Kidney epithelial cell (primary cell): Measurements from ENCODE around the gene CXCL14. TPM values are rescaled to one million over a fixed set of nuclear protein-coding genes. Genes with fewer than 3 reads are reported as not detected.
A peak's percentile ranks its signal among the peaks of the same experiment; 100 is the strongest.

Source experiments
- DNase-seq: peaks from one replicate; pipeline ENCODE4 v3.0.0-alpha.2; 2010; ENCODE audit warnings: low read depth
- H3K27me3 ChIP-seq: 2 replicates; pipeline ENCODE4 v1.6.0; 2011; ENCODE audit warnings: low read length; ENCODE audit not compliant: control insufficient read depth, insufficient read depth
- H3K36me3 ChIP-seq: 2 replicates; pipeline ENCODE4 v1.5.1; 2011; ENCODE audit warnings: low read length; ENCODE audit not compliant: control insufficient read depth, insufficient read depth
- H3K4me3 ChIP-seq: 2 replicates; pipeline ENCODE4 v1.5.1; 2011; ENCODE audit warnings: low read depth, mild to moderate bottlenecking, control low read depth, low read length
- total RNA-seq: library from RNA; depleted of rRNA; stranded (reverse); fragments of >200 nt; gene quantifications from 2 replicates; pipeline ENCODE4 v1.2.3, GENCODE V29; 2015
- TF ChIP-seq, protein P1 (sequence below): IDR thresholded peaks from 2 replicates; pipeline ENCODE4 v1.5.1; 2011; ENCODE audit warnings: mild to moderate bottlenecking, moderate library complexity, low read length, control low read depth, inconsistent platforms; ENCODE audit not compliant: insufficient read depth, poor library complexity, severe bottlenecking

CXCL14 gene
- total RNA-seq, 1 donor from 2014 or later = not detected

DNA sequence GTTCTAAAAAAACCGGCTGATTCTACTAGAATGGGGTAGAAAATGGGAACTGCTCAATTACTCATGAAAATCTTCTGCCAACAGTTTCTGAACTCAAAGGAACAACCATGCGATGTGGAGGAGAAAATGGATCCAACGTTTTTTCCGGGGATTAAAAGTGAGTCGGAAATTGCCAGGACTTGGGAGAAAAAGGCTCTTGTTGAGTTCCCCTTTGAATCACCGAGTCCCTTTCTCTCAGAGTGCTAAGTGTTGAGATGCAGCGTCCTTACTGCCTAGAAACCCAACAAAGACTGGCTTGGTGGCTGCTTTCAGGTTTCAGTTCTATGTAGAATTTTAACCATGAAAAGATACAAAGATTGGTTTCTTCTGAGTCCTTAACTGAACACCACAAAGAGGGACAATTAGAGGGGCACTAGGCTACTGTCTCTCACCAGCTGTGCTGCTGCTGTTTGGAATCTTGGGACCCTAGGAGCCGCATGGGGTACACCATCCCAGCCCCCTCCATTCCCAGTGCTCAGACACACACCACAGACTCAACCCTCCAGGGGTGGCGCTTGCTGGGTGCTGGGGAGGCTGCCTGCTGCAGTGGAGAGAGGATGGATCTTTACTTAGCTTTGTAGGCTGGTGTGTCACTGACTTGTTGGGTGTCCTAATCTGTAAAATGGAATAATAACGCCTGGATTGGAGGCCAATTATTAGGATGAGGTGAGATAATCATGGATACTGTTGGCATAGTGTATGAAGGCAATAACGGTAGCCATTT is 21.5 kb downstream of the CXCL14 start:
- Histone ChIP-seq H3K27me3 (peaks cover 32% of the 10 kb centered on the region), H3K4me3 (no peak overlapping the region), H3K36me3 (no peaks in the 10 kb centered on the region)
- DNase-seq = no peak
- TF ChIP-seq, protein P1, sequence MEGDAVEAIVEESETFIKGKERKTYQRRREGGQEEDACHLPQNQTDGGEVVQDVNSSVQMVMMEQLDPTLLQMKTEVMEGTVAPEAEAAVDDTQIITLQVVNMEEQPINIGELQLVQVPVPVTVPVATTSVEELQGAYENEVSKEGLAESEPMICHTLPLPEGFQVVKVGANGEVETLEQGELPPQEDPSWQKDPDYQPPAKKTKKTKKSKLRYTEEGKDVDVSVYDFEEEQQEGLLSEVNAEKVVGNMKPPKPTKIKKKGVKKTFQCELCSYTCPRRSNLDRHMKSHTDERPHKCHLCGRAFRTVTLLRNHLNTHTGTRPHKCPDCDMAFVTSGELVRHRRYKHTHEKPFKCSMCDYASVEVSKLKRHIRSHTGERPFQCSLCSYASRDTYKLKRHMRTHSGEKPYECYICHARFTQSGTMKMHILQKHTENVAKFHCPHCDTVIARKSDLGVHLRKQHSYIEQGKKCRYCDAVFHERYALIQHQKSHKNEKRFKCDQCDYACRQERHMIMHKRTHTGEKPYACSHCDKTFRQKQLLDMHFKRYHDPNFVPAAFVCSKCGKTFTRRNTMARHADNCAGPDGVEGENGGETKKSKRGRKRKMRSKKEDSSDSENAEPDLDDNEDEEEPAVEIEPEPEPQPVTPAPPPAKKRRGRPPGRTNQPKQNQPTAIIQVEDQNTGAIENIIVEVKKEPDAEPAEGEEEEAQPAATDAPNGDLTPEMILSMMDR = no peak

DNA sequence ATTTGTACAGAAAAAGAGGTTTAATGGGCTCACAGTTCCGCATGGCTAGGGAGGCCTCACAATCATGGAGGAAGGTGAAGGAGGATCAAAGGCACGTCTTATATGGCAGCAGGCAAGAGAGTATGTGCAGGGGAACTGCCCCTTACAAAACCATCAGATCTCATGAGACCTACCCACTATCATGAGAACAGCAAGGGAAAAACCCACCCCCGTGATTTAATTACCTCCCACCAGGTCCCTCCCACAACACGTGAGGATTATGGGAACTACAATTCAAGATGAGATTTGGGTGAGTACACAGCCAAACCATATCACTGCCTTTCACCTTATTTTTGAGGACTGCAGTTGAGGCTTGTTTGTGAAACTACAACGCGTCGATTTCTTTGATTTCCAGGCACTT is 22.2 kb downstream of the CXCL14 start:
- H3K4me3 ChIP-seq = no peak overlapping the region
- H3K27me3 ChIP-seq = peaks cover 32% of the 10 kb centered on the region
- DNase-seq = no peak
- TF ChIP-seq, protein P1 = no peak
- no peaks in the 10 kb centered on the region for H3K36me3 ChIP-seq

DNA sequence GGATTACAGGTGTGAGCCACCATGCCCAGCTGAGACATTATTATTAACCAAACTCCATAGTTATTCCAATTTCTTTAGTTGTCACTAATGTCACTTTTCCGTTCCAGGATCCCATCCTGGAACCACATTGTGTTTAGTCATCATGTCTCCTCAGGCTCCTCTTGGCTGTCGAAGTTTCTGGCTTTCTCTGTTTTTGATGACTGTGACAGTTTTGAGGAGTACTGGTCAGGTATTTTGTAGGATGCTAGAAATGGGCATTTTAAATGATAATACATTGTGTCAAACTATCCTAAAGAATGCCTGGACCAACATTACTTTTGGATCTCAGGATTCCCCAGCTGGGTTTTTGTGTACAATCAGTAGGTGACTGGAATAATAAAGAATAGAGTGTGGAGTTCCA is 23.3 kb downstream of the CXCL14 start:
- TF ChIP-seq, protein P1 = no peak
- DNase-seq = no peak
- no peak overlapping the region for H3K4me3 ChIP-seq
- H3K36me3 ChIP-seq = no peaks in the 10 kb centered on the region
- peaks cover 37% of the 10 kb centered on the region for H3K27me3 ChIP-seq

DNA sequence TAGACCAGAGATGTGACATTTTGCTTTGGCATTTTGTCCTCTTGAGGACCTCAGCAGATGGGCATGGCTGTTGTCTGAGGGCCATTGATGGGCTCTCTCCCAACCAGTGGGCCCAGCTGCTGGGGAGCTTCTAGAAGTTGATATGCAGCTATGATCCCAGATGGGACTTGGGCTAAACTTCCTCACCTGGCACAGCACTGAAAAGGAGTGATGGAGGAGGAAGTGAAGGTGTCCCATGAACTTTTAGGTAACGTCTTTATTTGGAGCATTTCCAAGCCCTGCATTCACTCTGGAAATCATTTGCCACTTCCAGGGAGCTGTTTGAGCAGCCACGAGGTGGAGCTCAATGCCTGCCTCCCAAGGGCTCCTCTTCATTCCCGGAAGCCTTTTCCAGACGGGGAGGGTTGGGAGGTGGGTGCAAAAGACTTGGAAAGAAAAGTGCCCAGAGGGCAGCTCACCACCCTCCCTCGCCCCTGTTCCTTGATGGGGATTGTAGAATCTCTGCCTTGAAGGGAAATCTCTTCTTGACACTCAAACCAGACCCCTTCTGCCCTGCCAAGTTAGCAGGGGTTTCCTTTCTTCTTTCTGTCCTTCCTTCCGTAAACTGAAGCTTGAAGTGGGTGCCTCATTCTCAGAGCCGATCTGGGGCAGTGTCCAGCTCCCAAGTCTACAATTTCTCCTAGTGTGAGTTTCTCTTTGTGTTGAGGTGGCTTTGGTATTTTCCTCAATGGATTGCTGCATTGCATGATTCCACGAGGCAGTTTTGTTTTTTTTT is 24.9 kb downstream of the CXCL14 start:
- H3K4me3 ChIP-seq = no peak overlapping the region
- DNase-seq = no peak
- TF ChIP-seq, protein P1 = peak; percentile 45
- H3K27me3 ChIP-seq = peaks cover 45% of the 10 kb centered on the region
- no peaks in the 10 kb centered on the region for H3K36me3 ChIP-seq

DNA sequence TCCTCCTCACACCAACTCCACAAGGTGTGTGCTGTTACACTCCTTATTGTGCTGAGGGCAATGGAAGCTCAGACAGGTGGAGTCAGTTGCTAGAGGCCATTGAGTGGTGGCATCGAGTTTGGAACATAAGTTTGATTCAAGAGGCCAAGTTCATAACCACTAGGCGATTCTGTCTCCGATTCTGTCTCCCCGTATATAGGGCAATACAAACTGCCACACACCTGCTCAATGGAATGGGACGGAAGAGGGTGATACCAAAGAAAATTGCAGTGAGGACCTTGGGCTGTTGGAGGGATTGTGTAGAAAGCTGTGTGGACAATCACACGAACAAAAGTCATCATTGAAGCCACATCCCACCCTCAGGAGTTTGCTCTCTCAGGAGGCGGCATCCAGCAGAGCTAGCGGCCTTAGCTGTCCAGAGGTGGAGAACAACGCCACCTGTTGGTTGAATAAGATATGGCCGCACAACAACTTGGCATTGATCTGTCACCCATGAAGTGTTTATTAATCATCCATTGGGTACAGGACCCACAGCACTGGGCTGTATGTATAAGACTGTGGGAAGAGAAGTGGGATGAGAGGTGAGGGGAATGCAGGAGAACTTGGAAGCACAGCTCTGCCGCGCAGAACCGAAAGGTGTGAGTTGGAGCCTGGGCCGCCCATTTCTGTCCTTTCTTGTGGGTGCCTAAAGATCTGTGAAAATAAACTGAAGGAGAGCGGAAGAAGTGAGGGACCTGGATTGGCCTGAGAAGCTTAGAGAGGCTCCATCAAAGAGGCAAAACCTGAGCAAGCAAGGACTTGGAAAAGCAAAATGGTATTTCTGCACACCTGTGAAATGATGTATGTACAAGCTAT is 27.0 kb downstream of the CXCL14 start:
- TF ChIP-seq, protein P1 = peak; percentile 76
- DNase-seq = no peak
- no peak overlapping the region for H3K4me3 ChIP-seq
- peaks cover 58% of the 10 kb centered on the region for H3K27me3 ChIP-seq
- H3K36me3 ChIP-seq = no peaks in the 10 kb centered on the region
